ENCODE measurements around the gene PAPPA2.

DNA sequence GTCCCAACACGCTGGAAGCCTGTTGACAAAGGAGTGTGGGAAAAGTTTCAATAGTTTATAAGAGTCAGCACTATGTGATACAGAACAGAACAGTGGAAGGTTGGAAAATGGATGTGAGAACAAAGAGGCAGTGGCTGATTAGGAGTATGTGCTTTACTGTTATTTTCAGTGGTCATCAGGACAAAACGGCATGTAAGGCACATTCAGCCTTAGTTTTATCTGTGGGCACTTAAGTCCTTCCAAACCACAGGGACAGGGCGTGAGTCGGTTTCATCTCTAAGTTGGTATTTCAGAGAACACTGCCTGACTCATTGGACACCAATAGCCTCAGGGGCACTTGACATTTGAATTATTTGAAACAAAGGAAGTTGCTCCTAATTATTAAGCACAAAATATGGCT lies 394.7 kb downstream of the PAPPA2 start:
- TF ChIP-seq, protein P1, sequence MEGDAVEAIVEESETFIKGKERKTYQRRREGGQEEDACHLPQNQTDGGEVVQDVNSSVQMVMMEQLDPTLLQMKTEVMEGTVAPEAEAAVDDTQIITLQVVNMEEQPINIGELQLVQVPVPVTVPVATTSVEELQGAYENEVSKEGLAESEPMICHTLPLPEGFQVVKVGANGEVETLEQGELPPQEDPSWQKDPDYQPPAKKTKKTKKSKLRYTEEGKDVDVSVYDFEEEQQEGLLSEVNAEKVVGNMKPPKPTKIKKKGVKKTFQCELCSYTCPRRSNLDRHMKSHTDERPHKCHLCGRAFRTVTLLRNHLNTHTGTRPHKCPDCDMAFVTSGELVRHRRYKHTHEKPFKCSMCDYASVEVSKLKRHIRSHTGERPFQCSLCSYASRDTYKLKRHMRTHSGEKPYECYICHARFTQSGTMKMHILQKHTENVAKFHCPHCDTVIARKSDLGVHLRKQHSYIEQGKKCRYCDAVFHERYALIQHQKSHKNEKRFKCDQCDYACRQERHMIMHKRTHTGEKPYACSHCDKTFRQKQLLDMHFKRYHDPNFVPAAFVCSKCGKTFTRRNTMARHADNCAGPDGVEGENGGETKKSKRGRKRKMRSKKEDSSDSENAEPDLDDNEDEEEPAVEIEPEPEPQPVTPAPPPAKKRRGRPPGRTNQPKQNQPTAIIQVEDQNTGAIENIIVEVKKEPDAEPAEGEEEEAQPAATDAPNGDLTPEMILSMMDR (IDR thresholded peaks at IDR 0.05), result no peak
- no peak for TF ChIP-seq EP300 (IDR thresholded peaks at IDR 0.05)
- TF ChIP-seq POLR2A (IDR thresholded peaks at IDR 0.05; ENCODE audit: low read depth), result no peak

Data from esophagus muscularis mucosa (tissue), 4 donors.